SK-N-SH treated with all-trans-retinoic acid at 6 μM for 48 hours (cell line): Measurements from ENCODE around the gene TREML1.

Source experiments
- ATAC-seq: fragments of 200-7000 bp; cut with Tn5 transposase; 3 replicates; pipeline ENCODE4 v1.9.1; 2020; ENCODE audit warnings: mild to moderate bottlenecking, moderate library complexity
- BACH2 ChIP-seq: fragments of 250-450 bp; sonication (Bioruptor Pico); IDR thresholded peaks from 2 replicates; pipeline ENCODE4 v1.9.0; 2021; ENCODE audit warnings: mild to moderate bottlenecking, borderline replicate concordance
- CSDC2 ChIP-seq: fragments of 250-450 bp; sonication (Bioruptor Pico); IDR thresholded peaks from 2 replicates; pipeline ENCODE4 v1.5.0; 2020; ENCODE audit warnings: mild to moderate bottlenecking, moderate library complexity
- ISL1 ChIP-seq: fragments of 250-450 bp; sonication (Bioruptor Pico); IDR thresholded peaks from 2 replicates; pipeline ENCODE4 v2.1.2; 2022; ENCODE audit warnings: mild to moderate bottlenecking, moderate library complexity
- OSR1 ChIP-seq: fragments of 250-450 bp; sonication (Bioruptor Pico); IDR thresholded peaks from 2 replicates; pipeline ENCODE4 v1.8.0; 2022; ENCODE audit warnings: moderate library complexity, mild to moderate bottlenecking, inconsistent platforms
- PPARA ChIP-seq: fragments of 250-450 bp; sonication (Bioruptor Pico); IDR thresholded peaks from 2 replicates; pipeline ENCODE4 v1.5.0; 2020; ENCODE audit warnings: mild to moderate bottlenecking, borderline replicate concordance
- RARB ChIP-seq: fragments of 250-450 bp; sonication (Bioruptor Pico); IDR thresholded peaks from 2 replicates; pipeline ENCODE4 v1.8.0; 2021; ENCODE audit warnings: mild to moderate bottlenecking, moderate library complexity
- SNAI2 ChIP-seq: fragments of 250-450 bp; sonication (Bioruptor Pico); IDR thresholded peaks from 2 replicates; pipeline ENCODE4 v1.5.0; 2020; ENCODE audit warnings: mild to moderate bottlenecking, moderate library complexity
- TCF4 ChIP-seq: fragments of 250-450 bp; sonication (Bioruptor Pico); IDR thresholded peaks from 2 replicates; pipeline ENCODE4 v1.8.0; 2021; ENCODE audit warnings: mild to moderate bottlenecking, moderate library complexity, borderline replicate concordance
- TOX ChIP-seq: fragments of 250-450 bp; sonication (Bioruptor Pico); IDR thresholded peaks from 2 replicates; pipeline ENCODE4 v1.8.0; 2021; ENCODE audit warnings: mild to moderate bottlenecking, moderate library complexity, borderline replicate concordance
- ZC3H10 ChIP-seq: fragments of 250-450 bp; sonication (Bioruptor Pico); IDR thresholded peaks from 2 replicates; pipeline ENCODE4 v1.5.1; 2021; ENCODE audit warnings: mild to moderate bottlenecking, moderate library complexity
- ZFP3 ChIP-seq: fragments of 250-450 bp; sonication (Bioruptor Pico); IDR thresholded peaks from 2 replicates; pipeline ENCODE4 v1.5.0; 2020; ENCODE audit warnings: mild to moderate bottlenecking, moderate library complexity
- ZFP30 ChIP-seq: fragments of 450-650 bp; formaldehyde crosslinking; IDR thresholded peaks from 2 replicates; pipeline ENCODE4 v1.5.0; 2022; ENCODE audit warnings: mild to moderate bottlenecking, moderate library complexity
- ZNF565 ChIP-seq: fragments of 450-650 bp; formaldehyde crosslinking; conservative IDR thresholded peaks from 2 replicates; pipeline ENCODE4 v1.5.0; 2020; ENCODE audit warnings: low read depth, mild to moderate bottlenecking, moderate library complexity
- ZNF70 ChIP-seq: fragments of 450-650 bp; formaldehyde crosslinking; IDR thresholded peaks from 2 replicates; pipeline ENCODE4 v1.5.0; 2020; ENCODE audit warnings: mild to moderate bottlenecking, moderate library complexity
- ZNF8 ChIP-seq: fragments of 450-650 bp; formaldehyde crosslinking; IDR thresholded peaks from 2 replicates; pipeline ENCODE4 v1.5.0; 2020; ENCODE audit warnings: mild to moderate bottlenecking, moderate library complexity
- TF ChIP-seq, protein P1 (sequence below): fragments of 250-450 bp; sonication (Bioruptor Pico); IDR thresholded peaks from 2 replicates; pipeline ENCODE4 v1.5.1; 2021; ENCODE audit warnings: mild to moderate bottlenecking, moderate library complexity
- TF ChIP-seq, protein P2 (sequence below): fragments of 250-450 bp; sonication (Bioruptor Pico); IDR thresholded peaks from 2 replicates; pipeline ENCODE4 v1.5.1; 2020; ENCODE audit warnings: low read depth, mild to moderate bottlenecking, moderate library complexity
- TF ChIP-seq, protein P3 (sequence below): fragments of 250-450 bp; sonication (Bioruptor Pico); IDR thresholded peaks from 2 replicates; pipeline ENCODE4 v1.8.0; 2021; ENCODE audit warnings: low read depth, mild to moderate bottlenecking, moderate library complexity, borderline replicate concordance
- TF ChIP-seq, protein P4 (sequence below): fragments of 250-450 bp; sonication (Bioruptor Pico); IDR thresholded peaks from 2 replicates; pipeline ENCODE4 v1.5.0; 2020; ENCODE audit warnings: mild to moderate bottlenecking, moderate library complexity
- TF ChIP-seq, protein P5 (sequence below): fragments of 250-450 bp; sonication (Bioruptor Pico); IDR thresholded peaks from 2 replicates; pipeline ENCODE4 v1.8.0; 2020; ENCODE audit warnings: mild to moderate bottlenecking, moderate library complexity, borderline replicate concordance

Gene TREML1

DNA sequence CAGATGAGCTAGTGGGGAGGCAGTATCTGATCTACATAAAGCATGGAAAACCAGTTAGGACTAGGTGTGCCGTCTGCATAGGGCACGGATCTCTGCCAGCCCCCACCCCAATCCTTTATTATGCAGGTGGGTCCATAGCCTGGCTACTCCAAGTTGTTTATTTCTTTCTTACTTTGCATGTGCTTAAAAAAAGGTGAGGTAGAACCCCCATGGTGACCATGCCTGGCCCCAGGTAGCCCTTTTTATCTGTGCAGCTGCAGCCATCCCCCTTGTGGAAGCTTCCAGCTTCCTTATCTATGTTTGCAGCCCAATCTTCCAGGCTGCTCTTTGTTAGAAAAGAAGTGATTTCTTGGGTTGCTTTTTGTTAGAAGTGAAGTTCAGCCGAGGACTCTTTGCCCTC is 17.8 kb upstream of the TREML1 start:
- no peak for TF ChIP-seq SNAI2 (CRISPR knock-in tag)
- no peak for TF ChIP-seq CSDC2
- TF ChIP-seq OSR1 (CRISPR knock-in tag): no peak
- no peak for TF ChIP-seq ZNF70 (CRISPR knock-in tag)
- no peak for TF ChIP-seq TOX (CRISPR knock-in tag)
- no peak for TF ChIP-seq ZC3H10 (CRISPR knock-in tag)
- no peak for TF ChIP-seq ZNF565
- TF ChIP-seq, protein P1, sequence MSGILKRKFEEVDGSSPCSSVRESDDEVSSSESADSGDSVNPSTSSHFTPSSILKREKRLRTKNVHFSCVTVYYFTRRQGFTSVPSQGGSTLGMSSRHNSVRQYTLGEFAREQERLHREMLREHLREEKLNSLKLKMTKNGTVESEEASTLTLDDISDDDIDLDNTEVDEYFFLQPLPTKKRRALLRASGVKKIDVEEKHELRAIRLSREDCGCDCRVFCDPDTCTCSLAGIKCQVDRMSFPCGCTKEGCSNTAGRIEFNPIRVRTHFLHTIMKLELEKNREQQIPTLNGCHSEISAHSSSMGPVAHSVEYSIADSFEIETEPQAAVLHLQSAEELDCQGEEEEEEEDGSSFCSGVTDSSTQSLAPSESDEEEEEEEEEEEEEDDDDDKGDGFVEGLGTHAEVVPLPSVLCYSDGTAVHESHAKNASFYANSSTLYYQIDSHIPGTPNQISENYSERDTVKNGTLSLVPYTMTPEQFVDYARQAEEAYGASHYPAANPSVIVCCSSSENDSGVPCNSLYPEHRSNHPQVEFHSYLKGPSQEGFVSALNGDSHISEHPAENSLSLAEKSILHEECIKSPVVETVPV (CRISPR knock-in tag): no peak
- no peak for TF ChIP-seq ZFP30
- TF ChIP-seq ZFP3: no peak
- TF ChIP-seq RARB (CRISPR knock-in tag): no peak
- TF ChIP-seq TCF4 (CRISPR knock-in tag): no peak
- no peak for ATAC-seq

DNA sequence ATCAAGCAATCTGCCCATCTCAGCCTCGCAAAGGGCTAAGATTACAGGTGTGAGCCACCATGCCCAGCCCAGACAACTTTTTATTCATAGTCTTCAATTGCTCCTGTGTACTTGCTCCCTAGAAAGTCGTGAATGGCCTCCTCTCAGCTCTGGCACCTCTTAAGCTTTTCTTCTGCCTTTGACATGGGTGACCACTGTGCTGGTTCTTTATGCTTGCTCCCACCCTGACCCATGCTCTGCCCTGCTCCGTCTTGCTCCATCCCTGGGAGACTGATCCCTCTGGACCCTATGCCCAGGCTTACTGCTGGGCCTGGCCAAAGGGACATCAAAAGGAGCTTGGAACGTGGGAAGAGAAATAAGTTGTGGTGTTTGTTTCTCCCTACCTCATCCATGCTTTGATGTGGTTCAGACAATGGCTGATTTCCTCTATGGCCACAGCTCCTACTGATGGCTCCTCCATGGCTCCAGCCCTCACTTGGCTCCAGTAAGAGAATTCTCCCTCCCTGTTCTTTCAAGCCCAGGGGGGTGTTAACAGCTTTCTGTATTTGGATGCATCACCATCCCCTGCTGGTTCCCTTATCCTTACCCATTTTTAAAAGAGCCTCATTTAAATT is 16.5 kb upstream of the TREML1 start:
- TF ChIP-seq, protein P2, sequence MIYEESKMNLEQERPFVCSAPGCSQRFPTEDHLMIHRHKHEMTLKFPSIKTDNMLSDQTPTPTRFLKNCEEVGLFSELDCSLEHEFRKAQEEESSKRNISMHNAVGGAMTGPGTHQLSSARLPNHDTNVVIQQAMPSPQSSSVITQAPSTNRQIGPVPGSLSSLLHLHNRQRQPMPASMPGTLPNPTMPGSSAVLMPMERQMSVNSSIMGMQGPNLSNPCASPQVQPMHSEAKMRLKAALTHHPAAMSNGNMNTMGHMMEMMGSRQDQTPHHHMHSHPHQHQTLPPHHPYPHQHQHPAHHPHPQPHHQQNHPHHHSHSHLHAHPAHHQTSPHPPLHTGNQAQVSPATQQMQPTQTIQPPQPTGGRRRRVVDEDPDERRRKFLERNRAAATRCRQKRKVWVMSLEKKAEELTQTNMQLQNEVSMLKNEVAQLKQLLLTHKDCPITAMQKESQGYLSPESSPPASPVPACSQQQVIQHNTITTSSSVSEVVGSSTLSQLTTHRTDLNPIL (CRISPR knock-in tag): no peak
- no peak for TF ChIP-seq ZNF565
- TF ChIP-seq PPARA (CRISPR knock-in tag): no peak
- TF ChIP-seq CSDC2: no peak
- no peak for TF ChIP-seq TCF4 (CRISPR knock-in tag)
- TF ChIP-seq OSR1 (CRISPR knock-in tag): no peak
- no peak for TF ChIP-seq ISL1
- TF ChIP-seq ZC3H10 (CRISPR knock-in tag): no peak
- no peak for TF ChIP-seq ZNF70 (CRISPR knock-in tag)
- TF ChIP-seq RARB (CRISPR knock-in tag): no peak
- TF ChIP-seq, protein P3, sequence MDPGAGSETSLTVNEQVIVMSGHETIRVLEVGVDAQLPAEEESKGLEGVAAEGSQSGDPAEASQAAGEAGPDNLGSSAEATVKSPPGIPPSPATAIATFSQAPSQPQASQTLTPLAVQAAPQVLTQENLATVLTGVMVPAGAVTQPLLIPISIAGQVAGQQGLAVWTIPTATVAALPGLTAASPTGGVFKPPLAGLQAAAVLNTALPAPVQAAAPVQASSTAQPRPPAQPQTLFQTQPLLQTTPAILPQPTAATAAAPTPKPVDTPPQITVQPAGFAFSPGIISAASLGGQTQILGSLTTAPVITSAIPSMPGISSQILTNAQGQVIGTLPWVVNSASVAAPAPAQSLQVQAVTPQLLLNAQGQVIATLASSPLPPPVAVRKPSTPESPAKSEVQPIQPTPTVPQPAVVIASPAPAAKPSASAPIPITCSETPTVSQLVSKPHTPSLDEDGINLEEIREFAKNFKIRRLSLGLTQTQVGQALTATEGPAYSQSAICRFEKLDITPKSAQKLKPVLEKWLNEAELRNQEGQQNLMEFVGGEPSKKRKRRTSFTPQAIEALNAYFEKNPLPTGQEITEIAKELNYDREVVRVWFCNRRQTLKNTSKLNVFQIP (CRISPR knock-in tag): no peak
- TF ChIP-seq ZNF8: no peak
- no peak for TF ChIP-seq ZFP3
- no peak for TF ChIP-seq BACH2
- no peak for TF ChIP-seq SNAI2 (CRISPR knock-in tag)
- TF ChIP-seq, protein P4, sequence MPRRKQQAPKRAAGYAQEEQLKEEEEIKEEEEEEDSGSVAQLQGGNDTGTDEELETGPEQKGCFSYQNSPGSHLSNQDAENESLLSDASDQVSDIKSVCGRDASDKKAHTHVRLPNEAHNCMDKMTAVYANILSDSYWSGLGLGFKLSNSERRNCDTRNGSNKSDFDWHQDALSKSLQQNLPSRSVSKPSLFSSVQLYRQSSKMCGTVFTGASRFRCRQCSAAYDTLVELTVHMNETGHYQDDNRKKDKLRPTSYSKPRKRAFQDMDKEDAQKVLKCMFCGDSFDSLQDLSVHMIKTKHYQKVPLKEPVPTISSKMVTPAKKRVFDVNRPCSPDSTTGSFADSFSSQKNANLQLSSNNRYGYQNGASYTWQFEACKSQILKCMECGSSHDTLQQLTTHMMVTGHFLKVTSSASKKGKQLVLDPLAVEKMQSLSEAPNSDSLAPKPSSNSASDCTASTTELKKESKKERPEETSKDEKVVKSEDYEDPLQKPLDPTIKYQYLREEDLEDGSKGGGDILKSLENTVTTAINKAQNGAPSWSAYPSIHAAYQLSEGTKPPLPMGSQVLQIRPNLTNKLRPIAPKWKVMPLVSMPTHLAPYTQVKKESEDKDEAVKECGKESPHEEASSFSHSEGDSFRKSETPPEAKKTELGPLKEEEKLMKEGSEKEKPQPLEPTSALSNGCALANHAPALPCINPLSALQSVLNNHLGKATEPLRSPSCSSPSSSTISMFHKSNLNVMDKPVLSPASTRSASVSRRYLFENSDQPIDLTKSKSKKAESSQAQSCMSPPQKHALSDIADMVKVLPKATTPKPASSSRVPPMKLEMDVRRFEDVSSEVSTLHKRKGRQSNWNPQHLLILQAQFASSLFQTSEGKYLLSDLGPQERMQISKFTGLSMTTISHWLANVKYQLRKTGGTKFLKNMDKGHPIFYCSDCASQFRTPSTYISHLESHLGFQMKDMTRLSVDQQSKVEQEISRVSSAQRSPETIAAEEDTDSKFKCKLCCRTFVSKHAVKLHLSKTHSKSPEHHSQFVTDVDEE (CRISPR knock-in tag): no peak
- TF ChIP-seq, protein P5, sequence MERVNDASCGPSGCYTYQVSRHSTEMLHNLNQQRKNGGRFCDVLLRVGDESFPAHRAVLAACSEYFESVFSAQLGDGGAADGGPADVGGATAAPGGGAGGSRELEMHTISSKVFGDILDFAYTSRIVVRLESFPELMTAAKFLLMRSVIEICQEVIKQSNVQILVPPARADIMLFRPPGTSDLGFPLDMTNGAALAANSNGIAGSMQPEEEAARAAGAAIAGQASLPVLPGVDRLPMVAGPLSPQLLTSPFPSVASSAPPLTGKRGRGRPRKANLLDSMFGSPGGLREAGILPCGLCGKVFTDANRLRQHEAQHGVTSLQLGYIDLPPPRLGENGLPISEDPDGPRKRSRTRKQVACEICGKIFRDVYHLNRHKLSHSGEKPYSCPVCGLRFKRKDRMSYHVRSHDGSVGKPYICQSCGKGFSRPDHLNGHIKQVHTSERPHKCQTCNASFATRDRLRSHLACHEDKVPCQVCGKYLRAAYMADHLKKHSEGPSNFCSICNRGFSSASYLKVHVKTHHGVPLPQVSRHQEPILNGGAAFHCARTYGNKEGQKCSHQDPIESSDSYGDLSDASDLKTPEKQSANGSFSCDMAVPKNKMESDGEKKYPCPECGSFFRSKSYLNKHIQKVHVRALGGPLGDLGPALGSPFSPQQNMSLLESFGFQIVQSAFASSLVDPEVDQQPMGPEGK (CRISPR knock-in tag): no peak
- ATAC-seq: no peak

DNA sequence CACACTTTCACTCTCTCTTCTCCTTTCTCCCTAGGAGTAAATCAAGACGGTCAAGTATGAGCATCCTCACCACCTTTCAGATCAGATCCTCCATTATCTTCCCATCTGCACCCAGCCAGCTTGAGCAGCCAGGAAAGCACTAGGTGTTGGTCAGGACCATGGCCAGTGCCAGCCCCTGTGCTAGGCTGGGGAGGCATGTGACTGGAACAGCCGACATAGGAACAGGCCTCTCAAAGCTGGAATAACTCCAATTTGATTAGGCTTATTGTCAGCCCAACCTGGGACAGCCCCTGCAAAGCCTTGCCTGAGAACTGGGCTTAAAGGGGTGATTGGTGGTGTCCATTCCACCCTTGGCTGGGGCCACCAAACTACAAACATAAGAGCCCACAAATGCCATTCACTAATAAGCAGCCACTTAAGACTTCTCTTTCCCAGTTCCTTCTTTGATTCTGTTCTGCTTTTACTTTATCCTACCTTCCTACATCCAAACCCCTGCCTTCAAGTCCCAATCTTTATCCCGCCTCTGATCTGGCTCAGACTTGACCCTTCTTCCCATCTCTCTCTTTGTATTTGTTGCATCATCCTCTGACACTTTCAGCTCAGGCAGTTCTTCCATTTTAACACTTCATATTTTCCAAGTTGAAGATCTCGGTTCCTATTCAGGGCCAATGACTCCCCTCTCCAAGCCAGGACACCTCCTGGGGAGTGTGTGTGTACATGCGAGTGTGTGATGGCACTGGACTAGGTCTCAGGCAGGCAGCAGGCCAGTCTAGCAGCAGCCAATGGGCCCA is 13.2 kb upstream of the TREML1 start:
- TF ChIP-seq, protein P1 (CRISPR knock-in tag): no peak
- TF ChIP-seq, protein P3 (CRISPR knock-in tag): no peak
- TF ChIP-seq ZNF565 (no peak), RARB (CRISPR knock-in tag) (no peak), ZC3H10 (CRISPR knock-in tag) (no peak)
- TF ChIP-seq, protein P4 (CRISPR knock-in tag): no peak
- peak; percentile 59; the same call in 2 of the 3 replicates for ATAC-seq
